GM19240 (cell line): ENCODE results near the gene PPIP5K2.
"Not testable (repeated sequence)": the region's sequence is repeated elsewhere in the genome, so short reads cannot be mapped to it uniquely, and the experiment has no call there.

Experiments
- DNase-seq: peaks from one replicate; pipeline ENCODE4 v3.0.0; 2011; ENCODE audit warnings: low spot score; ENCODE audit not compliant: insufficient read length

PPIP5K2 gene

DNA sequence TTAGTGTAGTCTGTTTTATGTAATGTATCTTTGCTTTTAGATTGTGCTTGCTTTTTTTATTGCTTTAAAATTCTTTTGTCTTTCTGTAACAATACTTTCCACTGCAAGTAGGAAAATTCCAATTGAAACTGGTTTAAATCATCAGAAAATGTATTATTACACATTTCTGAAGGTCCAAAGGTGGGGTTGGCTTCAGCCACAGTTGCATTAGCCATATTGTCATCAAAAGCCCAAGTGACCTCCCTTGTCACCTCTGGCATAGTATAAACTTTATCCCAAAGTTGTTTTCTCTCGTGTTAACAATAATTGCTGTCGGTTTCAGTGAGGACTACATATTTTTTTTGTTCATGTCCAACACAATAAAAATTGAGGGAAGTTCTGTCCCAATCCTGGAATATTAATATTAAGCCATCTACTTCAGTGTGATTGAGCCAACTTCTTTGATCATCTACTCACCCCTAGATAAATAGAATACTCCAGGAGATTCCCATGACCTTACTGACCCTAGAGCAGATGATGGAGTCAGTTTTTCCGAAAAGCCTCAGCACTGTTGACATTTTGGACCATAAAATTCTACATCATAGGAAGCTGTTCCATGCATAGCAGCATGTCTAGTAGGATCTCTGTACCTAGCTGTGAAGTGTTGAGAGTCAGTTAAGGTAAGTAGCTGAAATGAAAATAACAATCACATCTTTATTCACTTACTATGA is 86.0 kb downstream of the PPIP5K2 start:
- no peak for DNase-seq

- DNase-seq, result no peak
Observed at GRCh38 chr5:103207011-103207410, 86.9 kb downstream of the PPIP5K2 start.

- DNase-seq, result no peak
Observed at GRCh38 chr5:103207653-103208052, 87.6 kb downstream of the PPIP5K2 start.

- no peak for DNase-seq
Observed at GRCh38 chr5:103208460-103208859, 88.4 kb downstream of the PPIP5K2 start.

DNA sequence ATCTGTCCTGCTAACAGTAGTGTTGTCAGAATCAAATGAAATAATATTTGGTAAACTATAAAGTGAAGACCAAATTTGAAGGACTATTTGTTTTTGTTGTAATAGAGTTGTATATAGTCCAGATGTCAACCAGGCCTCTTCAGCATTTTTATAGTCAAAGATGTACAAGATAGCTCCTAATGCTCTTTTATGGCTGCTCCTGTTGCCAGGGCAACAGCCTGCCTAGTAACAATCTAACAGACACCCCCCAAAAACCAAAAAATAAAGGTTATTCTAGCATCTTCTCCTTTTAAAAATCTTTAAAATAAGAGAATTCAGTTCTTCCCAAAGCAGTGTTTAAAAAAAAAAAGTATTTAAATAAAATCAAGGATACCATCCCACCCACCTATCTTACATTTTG is 89.0 kb downstream of the PPIP5K2 start:
- no peak for DNase-seq

DNA sequence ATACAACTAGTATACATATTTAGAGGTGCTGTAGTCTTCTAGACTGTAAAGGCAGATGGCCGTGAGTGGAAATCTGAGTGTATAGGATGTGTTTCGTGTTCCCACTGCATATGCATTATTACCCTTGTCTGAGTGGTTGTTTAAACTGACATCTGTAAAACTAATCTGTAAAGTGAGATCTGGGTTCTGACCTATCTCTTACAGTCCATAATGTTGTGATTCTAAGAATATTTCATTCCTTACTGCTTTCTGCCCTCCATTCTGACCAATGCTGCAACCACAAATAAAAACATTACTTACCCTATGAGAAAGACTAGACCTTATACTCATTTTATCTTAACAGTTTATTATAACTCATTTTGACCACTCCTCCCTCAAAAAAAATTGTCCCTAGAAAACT is 90.9 kb downstream of the PPIP5K2 start:
- DNase-seq, result no peak

- no peak for DNase-seq
Observed at GRCh38 chr5:103211576-103212561, 91.8 kb downstream of the PPIP5K2 start.

DNA sequence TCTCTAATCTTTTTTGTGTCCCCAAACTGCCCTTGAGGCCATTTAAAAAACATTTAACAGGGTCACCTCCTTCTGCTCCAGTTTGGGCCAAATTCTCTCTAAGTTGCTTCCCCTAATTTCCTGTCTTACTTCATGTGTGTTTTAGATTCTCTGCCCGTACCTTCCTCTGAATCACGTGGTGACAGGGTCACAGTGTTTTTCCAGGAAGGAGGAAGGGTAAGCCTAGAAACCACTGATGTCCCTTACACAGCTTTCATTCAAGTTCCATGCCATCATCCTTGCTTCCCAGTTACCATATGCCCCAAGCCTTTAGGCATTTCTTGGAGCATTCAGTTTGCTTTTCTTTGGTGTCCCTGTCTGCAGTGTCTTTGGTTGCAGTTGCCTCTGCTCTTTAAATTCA is 96.0 kb downstream of the PPIP5K2 start:
- DNase-seq, result no peak

GRCh38 chr5:103216697-103217096 is 96.6 kb downstream of the PPIP5K2 start:
- no peak for DNase-seq

- no peak for DNase-seq
Observed at GRCh38 chr5:103217101-103217500, 97.0 kb downstream of the PPIP5K2 start.

- no peak for DNase-seq
Observed at GRCh38 chr5:103218164-103218563, 98.1 kb downstream of the PPIP5K2 start.

DNA sequence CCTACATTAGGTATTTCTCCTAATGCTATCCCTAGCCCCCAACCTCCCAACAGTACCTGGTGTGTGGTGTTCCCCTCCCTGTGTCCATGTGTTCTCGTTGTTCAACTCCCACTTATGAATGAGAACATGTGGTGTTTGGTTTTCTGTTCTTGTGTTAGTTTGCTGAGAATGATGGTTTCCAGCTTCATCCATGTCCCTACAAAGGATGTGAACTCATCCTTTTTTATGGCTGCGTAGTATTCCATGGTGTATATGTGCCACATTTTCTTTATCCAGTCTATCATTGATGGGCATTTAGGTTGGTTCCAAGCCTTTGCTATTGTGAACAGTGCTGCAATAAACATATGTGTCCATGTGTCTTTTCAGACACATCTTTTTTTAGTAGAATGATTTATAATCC is 99.0 kb downstream of the PPIP5K2 start:
- DNase-seq, result not testable (repeated sequence)

GRCh38 chr5:103223031-103223955 is 103.2 kb downstream of the PPIP5K2 start:
- DNase-seq, result no peak

GRCh38 chr5:103224118-103224893 is 104.2 kb downstream of the PPIP5K2 start:
- DNase-seq, result no peak

DNA sequence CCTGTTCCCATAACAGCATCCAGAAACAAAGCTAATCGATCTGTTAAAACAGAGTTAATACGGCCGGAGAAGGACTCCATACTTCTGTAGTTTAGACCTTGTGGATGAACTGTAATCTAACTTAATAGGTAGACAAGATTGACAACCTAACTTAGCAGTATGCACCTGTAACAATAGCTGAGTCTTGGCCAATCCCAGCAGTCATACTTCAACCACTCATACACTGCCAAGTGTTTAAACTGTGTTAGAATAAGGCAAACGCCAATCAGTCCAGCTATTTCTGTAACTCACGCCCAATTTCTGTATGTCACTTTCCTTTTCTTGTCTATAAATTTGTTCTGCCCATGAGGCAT is 104.8 kb downstream of the PPIP5K2 start:
- DNase-seq, result no peak

DNA sequence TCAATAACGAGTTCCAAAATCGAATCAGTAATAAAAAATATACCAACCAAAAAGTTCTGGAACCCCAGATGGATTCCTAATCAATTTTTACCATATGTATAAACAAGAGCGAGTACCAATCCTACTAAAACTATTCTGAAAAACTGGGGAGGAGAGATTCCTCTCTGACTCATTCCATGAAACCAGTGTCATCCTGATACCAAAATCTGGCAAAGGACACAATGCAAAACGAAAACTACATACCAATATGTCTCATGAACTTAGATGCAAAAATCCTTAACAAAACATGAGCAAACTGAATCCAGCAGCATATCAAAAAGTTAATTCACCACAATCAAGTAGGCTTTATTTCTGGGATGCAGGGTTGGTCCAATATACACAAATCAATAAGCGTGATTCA is 108.0 kb downstream of the PPIP5K2 start:
- DNase-seq, result no peak

GRCh38 chr5:103228588-103228987 is 108.5 kb downstream of the PPIP5K2 start:
- DNase-seq, result no peak

DNA sequence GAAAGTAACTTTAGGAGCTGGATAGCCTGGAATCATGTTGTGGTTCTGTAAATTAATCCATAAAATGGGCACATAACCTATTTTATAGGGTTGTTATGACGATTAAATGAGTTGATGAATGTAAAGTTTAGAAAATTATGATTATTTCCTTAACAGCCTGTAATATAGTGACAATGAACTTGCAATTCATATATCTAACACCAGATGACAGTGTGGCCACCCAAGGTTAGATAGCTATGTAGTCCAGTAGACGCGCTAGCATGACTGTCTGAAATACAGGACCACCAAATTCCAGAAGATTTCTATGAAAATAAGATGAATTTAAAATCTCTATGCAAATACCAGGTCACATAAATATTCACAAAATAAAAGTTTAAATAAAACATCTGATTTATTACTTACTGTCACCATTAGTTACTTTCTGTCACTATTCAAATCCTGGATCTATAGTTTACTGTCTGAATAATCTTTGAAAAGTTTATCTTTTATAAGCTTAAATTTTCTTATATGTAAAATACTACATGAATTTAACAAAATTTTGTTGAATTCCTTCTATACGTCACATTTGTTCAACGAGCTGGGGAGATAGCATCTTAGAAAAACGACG is 112.4 kb downstream of the PPIP5K2 start:
- DNase-seq, result no peak

- DNase-seq, result no peak
Observed at GRCh38 chr5:103234239-103234975, 114.3 kb downstream of the PPIP5K2 start.

DNA sequence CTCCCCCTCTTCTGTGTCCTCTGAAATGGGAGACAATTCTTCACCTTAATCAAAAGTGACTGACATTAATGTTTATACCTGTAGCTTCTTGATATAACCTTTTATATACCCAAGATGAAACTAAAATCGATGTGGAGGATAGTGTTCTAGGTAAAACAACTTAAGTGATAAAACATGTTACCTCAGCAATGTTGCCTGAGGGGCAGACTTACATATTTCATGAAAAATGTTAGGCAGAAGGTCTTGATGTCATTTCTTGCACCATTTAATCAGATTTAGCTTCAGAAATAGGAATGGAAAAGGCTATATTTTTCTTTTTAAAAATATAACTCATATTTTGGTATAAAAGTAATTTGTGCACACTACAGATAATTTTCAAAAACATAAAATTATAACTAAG is 115.8 kb downstream of the PPIP5K2 start:
- no peak for DNase-seq
